Measurements from ENCODE around the gene KRT13. TPM values are rescaled to one million over a fixed set of nuclear protein-coding genes. Genes with fewer than 3 reads are reported as not detected.

The KRT13 gene
- total and polyA plus RNA-seq, 2 donors (not counting 1 experiment from before 2014, with no cell fraction given), result not detected

- H3K27me3 Mint-ChIP-seq, result peaks cover 62% of the 10 kb centered on the region
- H3K9me3 ChIP-seq (ENCODE audit: control extremely low read depth in 1 of 3, control insufficient read depth in 2 of 3, insufficient read depth in 1 of 3, low read length in 2 of 3), result peaks cover 0 to 21% (median 0%) of the 10 kb centered on the region in 3 donors
- intact Hi-C loops (cut with micrococcal nuclease), result no loop called here
- H3K27ac Mint-ChIP-seq, result no peak overlapping the region
- H3K9ac ChIP-seq (ENCODE audit: low read length), result no peak overlapping the region
- POLR2A ChIA-PET, result interaction anchor here (0.6 kb wide), 1 partner anchor 928 kb away, joined by 3 read pairs; no protein-coding TSS in a partner anchor
- DNase-seq (no peak), ATAC-seq (ENCODE audit: low read depth) (no peak)
- peaks cover 0 to 43% (median 7%) of the 10 kb centered on the region in 4 experiments for H3K27me3 ChIP-seq (replicated peaks in 1 of 4; ENCODE audit: control extremely low read depth in 1 of 4, control insufficient read depth in 3 of 4, insufficient read depth in 4 of 4, low read length in 3 of 4)
- H3K79me2 ChIP-seq (ENCODE audit: control insufficient read depth, insufficient read depth, low read length), result no peaks in the 10 kb centered on the region
- H2AFZ ChIP-seq (ENCODE audit: insufficient read depth, low read depth, low read length, poor library complexity, severe bottlenecking), result no peak overlapping the region
- peaks cover 8% of the 10 kb centered on the region for H3K4me1 Mint-ChIP-seq
- H3K9me3 Mint-ChIP-seq (ENCODE audit: insufficient read depth), result no peaks in the 10 kb centered on the region
- no peak for TF ChIP-seq EZH2 (IDR thresholded peaks at IDR 0.05; ENCODE audit: borderline replicate concordance, insufficient read depth, low read depth, low read length, poor library complexity, severe bottlenecking)
- H3K4me2 ChIP-seq (replicated peaks; ENCODE audit: low read depth, low read length, poor library complexity, severe bottlenecking), result no peak overlapping the region
- no peak overlapping the region for H3K4me3 ChIP-seq (ENCODE audit: control extremely low read depth in 1 of 5, extremely low read depth in 1 of 5, insufficient read depth in 1 of 5, low read depth in 2 of 5, low read length in 4 of 5)
- CTCF ChIA-PET, result interaction anchor here (0.6 to 4.5 kb wide), 6 partner anchors 96 to 1103 kb away, joined by 3 to 68 read pairs (median 6); no protein-coding TSS in a partner anchor
- H4K20me1 ChIP-seq (ENCODE audit: control insufficient read depth, insufficient read depth, low read length, poor library complexity, severe bottlenecking), result no peaks in the 10 kb centered on the region
- 64% methylated on average over 3 of the region's 5 CpGs for WGBS (ENCODE audit: insufficient coverage)
- H3K4me1 ChIP-seq (ENCODE audit: control insufficient read depth in 2 of 2, insufficient read depth in 2 of 2, low read length in 2 of 2), result peaks cover 8 to 13% of the 10 kb centered on the region in 2 donors
- H3K4me3 Mint-ChIP-seq, result no peak overlapping the region
- H3K36me3 ChIP-seq (replicated peaks in 1 of 2; ENCODE audit: control extremely low read depth in 1 of 2, control insufficient read depth in 1 of 2, extremely low read depth in 1 of 2, insufficient read depth in 2 of 2, low read length in 1 of 2), result no peaks in the 10 kb centered on the region
- H3K27ac ChIP-seq (ENCODE audit: low read length in 2 of 2), result no peak overlapping the region
Observed at GRCh38 chr17:41551365-41551764, 46.0 kb upstream of the KRT13 start.

DNA sequence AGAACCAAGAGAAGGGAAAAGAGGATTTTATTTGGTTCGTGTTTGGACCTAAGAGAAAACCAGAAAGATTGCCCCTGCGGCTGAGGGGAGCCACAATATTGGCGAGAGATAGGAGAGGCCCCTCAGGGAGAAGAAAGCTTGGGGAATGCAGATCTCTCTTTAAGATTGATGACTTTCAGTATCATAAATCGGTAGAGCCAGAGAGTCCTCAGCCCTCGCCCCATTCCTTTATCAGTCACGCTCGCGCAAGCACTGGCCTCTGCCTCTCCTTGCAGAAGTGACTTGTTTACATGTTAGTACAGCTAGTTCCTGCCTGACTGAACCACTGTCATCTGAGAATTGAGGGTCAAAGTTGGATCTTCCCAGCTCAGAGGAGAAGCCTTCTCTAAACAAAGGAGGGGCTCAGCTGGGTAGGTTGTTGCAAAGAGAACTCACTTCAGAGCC, 44.2 kb upstream of the KRT13 start:
- peaks cover 58% of the 10 kb centered on the region for H3K27me3 Mint-ChIP-seq
- Histone ChIP-seq H3K79me2 (ENCODE audit: control insufficient read depth, insufficient read depth, low read length) (no peaks in the 10 kb centered on the region), H4K20me1 (ENCODE audit: control insufficient read depth, insufficient read depth, low read length, poor library complexity, severe bottlenecking) (no peaks in the 10 kb centered on the region), H3K36me3 (replicated peaks in 1 of 2; ENCODE audit: control extremely low read depth in 1 of 2, control insufficient read depth in 1 of 2, extremely low read depth in 1 of 2, insufficient read depth in 2 of 2, low read length in 1 of 2) (no peaks in the 10 kb centered on the region), H3K27ac (ENCODE audit: low read length in 2 of 2) (no peak overlapping the region), H3K4me1 (ENCODE audit: control insufficient read depth in 2 of 2, insufficient read depth in 2 of 2, low read length in 2 of 2) (peaks cover 8 to 13% of the 10 kb centered on the region in 2 donors), H3K4me2 (replicated peaks; ENCODE audit: low read depth, low read length, poor library complexity, severe bottlenecking) (no peak overlapping the region), H3K9me3 (ENCODE audit: control extremely low read depth in 1 of 3, control insufficient read depth in 2 of 3, insufficient read depth in 1 of 3, low read length in 2 of 3) (peaks cover 0 to 22% (median 0%) of the 10 kb centered on the region in 3 donors), H3K9ac (ENCODE audit: low read length) (no peak overlapping the region), H3K27me3 (replicated peaks in 1 of 4; ENCODE audit: control extremely low read depth in 1 of 4, control insufficient read depth in 3 of 4, insufficient read depth in 4 of 4, low read length in 3 of 4) (peaks cover 0 to 43% (median 7%) of the 10 kb centered on the region in 4 experiments), H3K4me3 (ENCODE audit: control extremely low read depth in 1 of 5, extremely low read depth in 1 of 5, insufficient read depth in 1 of 5, low read depth in 2 of 5, low read length in 4 of 5) (no peak overlapping the region), H2AFZ (ENCODE audit: insufficient read depth, low read depth, low read length, poor library complexity, severe bottlenecking) (no peak overlapping the region)
- ChIA-PET CTCF (interaction anchor here (0.7 to 4.5 kb wide), 30 partner anchors 8 to 925 kb away, joined by 3 to 68 read pairs (median 4); no protein-coding TSS in a partner anchor), POLR2A (no interaction called here)
- ATAC-seq (ENCODE audit: low read depth) (no peak), DNase-seq (no peak)
- intact Hi-C loops (cut with micrococcal nuclease), result loop anchor here (1.0 kb wide), 3 partner anchors 99 to 640 kb away; no protein-coding TSS in a partner anchor
- H3K27ac Mint-ChIP-seq, result no peak overlapping the region
- no peaks in the 10 kb centered on the region for H3K9me3 Mint-ChIP-seq (ENCODE audit: insufficient read depth)
- 88% methylated on average over 8 of the region's 8 CpGs for WGBS (ENCODE audit: insufficient coverage)
- no peak overlapping the region for H3K4me3 Mint-ChIP-seq
- no peak for TF ChIP-seq CTCF (IDR thresholded peaks at IDR 0.05)
- peaks cover 8% of the 10 kb centered on the region for H3K4me1 Mint-ChIP-seq

All from B cell (primary cell).